Osteoblast (primary cell): ENCODE measurements around the gene CADM3. TPM values are rescaled to one million over a fixed set of nuclear protein-coding genes. Genes with fewer than 3 reads are reported as not detected.

Source experiments
- DNase-seq: peaks from one replicate; pipeline ENCODE4 v3.0.0; 2011; ENCODE audit warnings: low spot score, mixed read lengths; ENCODE audit not compliant: insufficient read length; ENCODE audit errors: missing footprints
- H2AFZ ChIP-seq: 2 replicates; pipeline ENCODE4 v1.6.0; 2011; ENCODE audit warnings: mild to moderate bottlenecking, low read length
- H3K27ac ChIP-seq: 2 replicates; pipeline ENCODE4 v1.5.1; 2011; ENCODE audit warnings: mild to moderate bottlenecking, low read depth, low read length, moderate library complexity
- H3K27me3 ChIP-seq: 2 replicates; pipeline ENCODE4 v1.6.0; 2012; ENCODE audit warnings: mild to moderate bottlenecking, control low read depth, inconsistent platforms, low read length, moderate library complexity; ENCODE audit not compliant: insufficient read depth
- H3K36me3 ChIP-seq: 2 replicates; pipeline ENCODE4 v1.5.1; 2011; ENCODE audit warnings: mild to moderate bottlenecking, low read length, control low read depth, moderate library complexity; ENCODE audit not compliant: insufficient read depth
- H3K4me1 ChIP-seq: 2 replicates; pipeline ENCODE4 v1.5.1; 2011; ENCODE audit warnings: mild to moderate bottlenecking, low read length, control low read depth, moderate library complexity; ENCODE audit not compliant: insufficient read depth
- H3K4me2 ChIP-seq: 2 replicates; pipeline ENCODE4 v1.6.0; 2011; ENCODE audit warnings: mild to moderate bottlenecking, low read length; ENCODE audit not compliant: insufficient read depth
- H3K4me3 ChIP-seq: fragments of 200-600 bp; sonication (generic); 3 replicates; pipeline ENCODE4 v1.5.1; 2012; ENCODE audit warnings: mild to moderate bottlenecking, low read length, inconsistent platforms; ENCODE audit not compliant: insufficient read depth
- H3K79me2 ChIP-seq: 2 replicates; pipeline ENCODE4 v1.6.0; 2012; ENCODE audit warnings: mild to moderate bottlenecking, low read length, control low read depth, inconsistent platforms; ENCODE audit not compliant: insufficient read depth
- H3K9me3 ChIP-seq: 2 replicates; pipeline ENCODE4 v1.5.1; 2011; ENCODE audit warnings: low read depth, low read length, control low read depth
- H4K20me1 ChIP-seq: 2 replicates; pipeline ENCODE4 v1.6.0; 2012; ENCODE audit warnings: mild to moderate bottlenecking, low read length, control low read depth; ENCODE audit not compliant: insufficient read depth
- CTCF ChIP-seq: IDR thresholded peaks from 2 replicates; pipeline ENCODE4 v1.5.1; 2011; ENCODE audit warnings: mild to moderate bottlenecking, low read depth, low read length, moderate library complexity; ENCODE audit errors: extremely low read depth
- total RNA-seq: library from RNA; depleted of rRNA; stranded (reverse); fragments of >200 nt; gene quantifications from 2 replicates; pipeline ENCODE4 v1.2.3, GENCODE V29; 2012

The CADM3 gene
- total RNA-seq, 1 donor: under 0.01 TPM

- Histone ChIP-seq H3K4me2 (peak overlapping the region; percentile 44), H3K9me3 (no peaks in the 10 kb centered on the region), H3K79me2 (no peaks in the 10 kb centered on the region), H3K4me3 (no peak overlapping the region), H3K27ac (no peak overlapping the region), H3K27me3 (peaks cover 20% of the 10 kb centered on the region), H3K4me1 (peaks cover 2% of the 10 kb centered on the region), H2AFZ (no peak overlapping the region), H3K36me3 (no peaks in the 10 kb centered on the region), H4K20me1 (no peaks in the 10 kb centered on the region)
- peak; percentile 87 for TF ChIP-seq CTCF
- DNase-seq: no peak
These were observed 40.1 kb downstream of the CADM3 start for GRCh38 chr1:159211331-159212136.

GRCh38 chr1:159212596-159212995, 41.2 kb downstream of the CADM3 start:
- H3K27ac ChIP-seq: no peak overlapping the region
- no peak overlapping the region for H3K4me2 ChIP-seq
- peaks cover 12% of the 10 kb centered on the region for H3K27me3 ChIP-seq
- no peak for TF ChIP-seq CTCF
- H3K79me2 ChIP-seq: no peaks in the 10 kb centered on the region
- no peak overlapping the region for H2AFZ ChIP-seq
- peaks cover 2% of the 10 kb centered on the region for H3K4me1 ChIP-seq
- H3K36me3 ChIP-seq: no peaks in the 10 kb centered on the region
- H4K20me1 ChIP-seq: no peaks in the 10 kb centered on the region
- no peak for DNase-seq
- no peaks in the 10 kb centered on the region for H3K9me3 ChIP-seq
- no peak overlapping the region for H3K4me3 ChIP-seq

GRCh38 chr1:159214149-159214760, 42.8 kb downstream of the CADM3 start:
- Histone ChIP-seq H3K4me1 (peaks cover 2% of the 10 kb centered on the region), H3K27me3 (peaks cover 3% of the 10 kb centered on the region), H3K36me3 (no peaks in the 10 kb centered on the region), H3K9me3 (no peaks in the 10 kb centered on the region), H3K4me2 (no peak overlapping the region), H4K20me1 (no peaks in the 10 kb centered on the region), H3K4me3 (no peak overlapping the region), H3K79me2 (no peaks in the 10 kb centered on the region), H2AFZ (no peak overlapping the region), H3K27ac (no peak overlapping the region)
- peak; percentile 96 for TF ChIP-seq CTCF
- DNase-seq: peak; percentile 83
